ENCODE measurements around the gene CORO2B. TPM values are rescaled to one million over a fixed set of nuclear protein-coding genes. Genes with fewer than 3 reads are reported as not detected.

CORO2B gene
- polyA plus RNA-seq, 3 donors, result 22.2 to 25.3 (median 23.9) TPM

- DNase-seq (ENCODE audit: extremely low read depth in 1 of 11, low read depth in 9 of 11, low spot score in 4 of 11), result no peak
Observed at GRCh38 chr15:68598171-68599152, 19.7 kb downstream of the CORO2B start.

- no peak for DNase-seq (ENCODE audit: extremely low read depth in 1 of 11, low read depth in 9 of 11, low spot score in 4 of 11)
Observed at GRCh38 chr15:68599153-68599545, 20.4 kb downstream of the CORO2B start.

- peak in 7 of 11 donors; percentile 43 to 83 (median 65) for DNase-seq (ENCODE audit: extremely low read depth in 1 of 11, low read depth in 9 of 11, low spot score in 4 of 11)
Observed at GRCh38 chr15:68599560-68600071, 20.8 kb downstream of the CORO2B start.

GRCh38 chr15:68601206-68602197 is 22.7 kb downstream of the CORO2B start:
- no peak for DNase-seq (ENCODE audit: extremely low read depth in 1 of 11, low read depth in 9 of 11, low spot score in 4 of 11)

- no peak for DNase-seq (ENCODE audit: extremely low read depth in 1 of 11, low read depth in 9 of 11, low spot score in 4 of 11)
Observed at GRCh38 chr15:68602459-68603215, 23.8 kb downstream of the CORO2B start.

- DNase-seq (ENCODE audit: extremely low read depth in 1 of 11, low read depth in 9 of 11, low spot score in 4 of 11), result no peak
Observed at GRCh38 chr15:68603216-68603595, 24.4 kb downstream of the CORO2B start.

- no peak for DNase-seq (ENCODE audit: extremely low read depth in 1 of 11, low read depth in 9 of 11, low spot score in 4 of 11)
Observed at GRCh38 chr15:68603951-68604350, 25.2 kb downstream of the CORO2B start.

- DNase-seq (ENCODE audit: extremely low read depth in 1 of 11, low read depth in 9 of 11, low spot score in 4 of 11), result peak in 9 of 11 donors; percentile 66 to 83 (median 75)
Observed at GRCh38 chr15:68604840-68605478, 26.2 kb downstream of the CORO2B start.

GRCh38 chr15:68606375-68606774 is 27.6 kb downstream of the CORO2B start:
- no peak for DNase-seq (ENCODE audit: extremely low read depth in 1 of 11, low read depth in 9 of 11, low spot score in 4 of 11)

- peak in 6 of 11 donors; percentile 33 to 62 (median 55) for DNase-seq (ENCODE audit: extremely low read depth in 1 of 11, low read depth in 9 of 11, low spot score in 4 of 11)
Observed at GRCh38 chr15:68608206-68608843, 29.5 kb downstream of the CORO2B start.

GRCh38 chr15:68608844-68609232 is 30.0 kb downstream of the CORO2B start:
- DNase-seq (ENCODE audit: extremely low read depth in 1 of 11, low read depth in 9 of 11, low spot score in 4 of 11), result no peak

GRCh38 chr15:68609629-68610028 is 30.8 kb downstream of the CORO2B start:
- DNase-seq (ENCODE audit: extremely low read depth in 1 of 11, low read depth in 9 of 11, low spot score in 4 of 11), result no peak

GRCh38 chr15:68610825-68611224 is 32.0 kb downstream of the CORO2B start:
- no peak for DNase-seq (ENCODE audit: extremely low read depth in 1 of 11, low read depth in 9 of 11, low spot score in 4 of 11)

- no peak for DNase-seq (ENCODE audit: extremely low read depth in 1 of 11, low read depth in 9 of 11, low spot score in 4 of 11)
Observed at GRCh38 chr15:68612503-68612902, 33.7 kb downstream of the CORO2B start.

GRCh38 chr15:68612979-68613740 is 34.4 kb downstream of the CORO2B start:
- DNase-seq (ENCODE audit: extremely low read depth in 1 of 11, low read depth in 9 of 11, low spot score in 4 of 11), result no peak

- no peak for DNase-seq (ENCODE audit: extremely low read depth in 1 of 11, low read depth in 9 of 11, low spot score in 4 of 11)
Observed at GRCh38 chr15:68614286-68615035, 35.7 kb downstream of the CORO2B start.
